ENCODE results near the gene PGAP6. TPM values are rescaled to one million over a fixed set of nuclear protein-coding genes. Genes with fewer than 3 reads are reported as not detected.
"Not testable (repeated sequence)": the region's sequence is repeated elsewhere in the genome, so short reads cannot be mapped to it uniquely, and the experiment has no call there.

The PGAP6 gene
- total RNA-seq, 1 experiment from 2014 or later = 128 TPM

- in situ Hi-C loops (cut with HindIII; ENCODE audit: low pct_unique_long_range_greater_than_20kb, low sequenced_read_pairs) = no loop called here
- ATAC-seq (peak; percentile 47), DNase-seq (ENCODE audit: low read depth, low spot score) (peak; percentile 79)
- peak overlapping the region; percentile 73 to 77 for H3K4me3 ChIP-seq (ENCODE audit: low read depth in 2 of 2, low read length in 2 of 2)
- CTCF ChIA-PET = no interaction called here
- POLR2A ChIA-PET = no interaction called here
- peaks cover 28% of the 10 kb centered on the region for H3K4me1 ChIP-seq (ENCODE audit: control insufficient read depth, insufficient read depth, low read length)
- H3K9me3 ChIP-seq (ENCODE audit: control insufficient read depth, insufficient read depth, low read depth, low read length) = no peaks in the 10 kb centered on the region
- peak overlapping the region; percentile 88 for H3K27ac ChIP-seq (ENCODE audit: low read length)
- no TSS peak for BruUV-seq (replicated peaks)
- intact Hi-C loops (cut with micrococcal nuclease; ENCODE audit: unreplicated experiment) = loop anchor here (2.0 kb wide), 1 partner anchor 23 kb away; the partner anchor contains the start of gene DECR2
- TF ChIP-seq POLR2AphosphoS5 (IDR thresholded peaks at IDR 0.05; ENCODE audit: low read depth, low read length) (no peak), TCF7L2 (IDR thresholded peaks at IDR 0.05; ENCODE audit: low read depth, low read length) (peak; percentile 36; the same call in 1 of the 2 replicates)
- no peaks in the 10 kb centered on the region for H3K27me3 ChIP-seq (ENCODE audit: control insufficient read depth, insufficient read depth, low read length)
- H3K36me3 ChIP-seq (ENCODE audit: control insufficient read depth, insufficient read depth, low read length) = no peaks in the 10 kb centered on the region
Measured at GRCh38 chr16:424033-424622, 42.4 kb upstream of the PGAP6 start.

- BruUV-seq (replicated peaks); H3K27ac ChIP-seq (ENCODE audit: low read length); CTCF ChIA-PET; H3K9me3 ChIP-seq (ENCODE audit: control insufficient read depth, insufficient read depth, low read depth, low read length); H3K4me3 ChIP-seq (ENCODE audit: low read depth in 2 of 2, low read length in 2 of 2); DNase-seq (ENCODE audit: low read depth, low spot score); H3K36me3 ChIP-seq (ENCODE audit: control insufficient read depth, insufficient read depth, low read length); in situ Hi-C loops (cut with HindIII; ENCODE audit: low pct_unique_long_range_greater_than_20kb, low sequenced_read_pairs); POLR2A ChIA-PET; intact Hi-C loops (cut with micrococcal nuclease; ENCODE audit: unreplicated experiment); H3K27me3 ChIP-seq (ENCODE audit: control insufficient read depth, insufficient read depth, low read length); ATAC-seq: not testable (repeated sequence)
- H3K4me1 ChIP-seq (ENCODE audit: control insufficient read depth, insufficient read depth, low read length) = peaks cover 12% of the 10 kb centered on the region
Measured at GRCh38 chr16:422179-422578, 40.4 kb upstream of the PGAP6 start.

GRCh38 chr16:415170-415498 is 33.4 kb upstream of the PGAP6 start:
- ATAC-seq; H3K36me3 ChIP-seq (ENCODE audit: control insufficient read depth, insufficient read depth, low read length); H3K27me3 ChIP-seq (ENCODE audit: control insufficient read depth, insufficient read depth, low read length); POLR2A ChIA-PET; H3K4me1 ChIP-seq (ENCODE audit: control insufficient read depth, insufficient read depth, low read length); BruUV-seq (replicated peaks); DNase-seq (ENCODE audit: low read depth, low spot score); H3K27ac ChIP-seq (ENCODE audit: low read length); CTCF ChIA-PET; H3K4me3 ChIP-seq (ENCODE audit: low read depth in 2 of 2, low read length in 2 of 2); H3K9me3 ChIP-seq (ENCODE audit: control insufficient read depth, insufficient read depth, low read depth, low read length); in situ Hi-C loops (cut with HindIII; ENCODE audit: low pct_unique_long_range_greater_than_20kb, low sequenced_read_pairs); intact Hi-C loops (cut with micrococcal nuclease; ENCODE audit: unreplicated experiment): not testable (repeated sequence)

- Histone ChIP-seq H3K4me3 (ENCODE audit: low read depth in 2 of 2, low read length in 2 of 2) (no peak overlapping the region), H3K9me3 (ENCODE audit: control insufficient read depth, insufficient read depth, low read depth, low read length) (no peaks in the 10 kb centered on the region), H3K4me1 (ENCODE audit: control insufficient read depth, insufficient read depth, low read length) (no peaks in the 10 kb centered on the region), H3K27ac (ENCODE audit: low read length) (no peak overlapping the region), H3K27me3 (ENCODE audit: control insufficient read depth, insufficient read depth, low read length) (no peaks in the 10 kb centered on the region), H3K36me3 (ENCODE audit: control insufficient read depth, insufficient read depth, low read length) (no peaks in the 10 kb centered on the region)
- in situ Hi-C loops (cut with HindIII; ENCODE audit: low pct_unique_long_range_greater_than_20kb, low sequenced_read_pairs) = no loop called here
- TF ChIP-seq SIN3A (IDR thresholded peaks at IDR 0.05; ENCODE audit: borderline replicate concordance, insufficient read depth, low read depth, low read length) (no peak), CTCF (IDR thresholded peaks at IDR 0.05) (no peak), POLR2AphosphoS5 (IDR thresholded peaks at IDR 0.05; ENCODE audit: low read depth, low read length) (no peak), TCF7L2 (IDR thresholded peaks at IDR 0.05; ENCODE audit: low read depth, low read length) (no peak), REST (IDR thresholded peaks at IDR 0.05; ENCODE audit: insufficient read depth in 1 of 2, low read depth in 2 of 2, low read length in 1 of 2) (no peak)
- intact Hi-C loops (cut with micrococcal nuclease; ENCODE audit: unreplicated experiment) = no loop called here
- ATAC-seq = peak; percentile 61; the same call in 1 of the 2 replicates
- ChIA-PET POLR2A (no interaction called here), CTCF (no interaction called here)
- no peak for DNase-seq (ENCODE audit: low read depth, low spot score)
- BruUV-seq (replicated peaks) = no TSS peak
Measured at GRCh38 chr16:414395-415169, 32.8 kb upstream of the PGAP6 start.
